ENCODE data around the gene LYSMD4. TPM values are rescaled to one million over a fixed set of nuclear protein-coding genes. Genes with fewer than 3 reads are reported as not detected.
"Not testable (repeated sequence)": the region's sequence is repeated elsewhere in the genome, so short reads cannot be mapped to it uniquely, and the experiment has no call there.

LYSMD4 gene
- total and polyA plus RNA-seq, 4 donors, result 1.9 to 14.3 (median 10.0) TPM

DNA sequence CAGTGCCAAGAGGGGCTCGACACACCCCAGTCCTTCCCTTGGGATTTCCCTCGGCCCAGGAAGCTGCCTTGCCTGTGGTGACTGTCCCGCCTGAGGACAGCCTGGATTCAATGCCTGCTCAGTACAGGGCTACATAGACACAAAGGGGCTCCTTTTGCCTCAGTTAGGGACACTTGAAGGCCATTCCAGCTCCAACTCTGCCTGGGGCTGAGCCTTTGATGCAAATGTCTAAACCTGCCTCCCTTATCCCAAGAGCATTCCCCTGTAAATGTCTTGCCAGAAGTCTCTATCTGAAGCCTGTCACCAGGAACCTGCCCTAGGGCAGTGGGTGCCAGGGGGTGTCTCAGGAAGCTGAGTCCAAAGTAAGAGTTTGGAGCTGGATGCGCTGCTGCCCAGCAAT lies 19.3 kb upstream of the LYSMD4 start:
- 84 to 88% methylated on average over 4 of the region's 4 CpGs for WGBS, 2 donors
- ATAC-seq (ENCODE audit: low FRiP score) (no peak), DNase-seq (no peak)
- no peak overlapping the region for H3K27ac ChIP-seq (ENCODE audit: low read depth in 1 of 2, low read length in 2 of 2)
- H3K36me3 ChIP-seq (ENCODE audit: control insufficient read depth in 1 of 2, insufficient read depth in 2 of 2, low read length in 1 of 2), result no peaks in the 10 kb centered on the region
- no peak overlapping the region for H3K4me3 ChIP-seq (ENCODE audit: low read length in 2 of 2)
- H3K9me3 ChIP-seq (ENCODE audit: control insufficient read depth, low read length), result no peaks in the 10 kb centered on the region
- no peaks in the 10 kb centered on the region for H3K27me3 ChIP-seq (ENCODE audit: control insufficient read depth in 1 of 2, insufficient read depth in 2 of 2, low read length in 1 of 2)
- intact Hi-C loops (cut with DNase I), result no loop called here
- H3K4me1 ChIP-seq (ENCODE audit: control insufficient read depth in 1 of 2, insufficient read depth in 2 of 2, low read length in 2 of 2), result no peaks in the 10 kb centered on the region

DNA sequence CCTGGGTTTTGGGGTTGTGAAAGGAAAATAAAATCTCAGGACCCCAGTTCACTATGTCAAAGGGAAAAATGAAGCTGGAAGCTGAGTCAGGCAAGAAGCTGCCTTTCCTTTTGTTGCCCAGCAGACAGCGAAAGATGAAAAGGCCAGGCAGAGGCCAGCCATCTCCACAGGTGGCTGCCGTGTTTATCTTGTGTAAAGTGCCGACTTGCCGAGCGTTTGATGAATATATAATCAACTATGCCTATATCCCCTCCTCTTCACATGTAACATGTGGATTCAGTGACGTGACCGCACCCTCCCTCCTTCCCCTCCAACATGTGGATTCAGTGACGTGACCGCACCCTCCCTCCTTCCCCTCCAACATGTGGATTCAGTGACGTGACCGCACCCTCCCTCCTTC lies 17.1 kb upstream of the LYSMD4 start:
- DNase-seq; H3K27ac ChIP-seq (ENCODE audit: low read depth in 1 of 2, low read length in 2 of 2); H3K9me3 ChIP-seq (ENCODE audit: control insufficient read depth, low read length); H3K4me1 ChIP-seq (ENCODE audit: control insufficient read depth in 1 of 2, insufficient read depth in 2 of 2, low read length in 2 of 2); intact Hi-C loops (cut with DNase I); H3K27me3 ChIP-seq (ENCODE audit: control insufficient read depth in 1 of 2, insufficient read depth in 2 of 2, low read length in 1 of 2); ATAC-seq (ENCODE audit: low FRiP score); H3K36me3 ChIP-seq (ENCODE audit: control insufficient read depth in 1 of 2, insufficient read depth in 2 of 2, low read length in 1 of 2); H3K4me3 ChIP-seq (ENCODE audit: low read length in 2 of 2): not testable (repeated sequence)
- 83 to 94% methylated on average over 10 to 11 of the region's 11 CpGs for WGBS, 2 donors

- intact Hi-C loops (cut with DNase I), result no loop called here
- no peak overlapping the region for H3K27ac ChIP-seq (ENCODE audit: low read depth in 1 of 2, low read length in 2 of 2)
- no peak overlapping the region for H3K4me3 ChIP-seq (ENCODE audit: low read length in 2 of 2)
- ATAC-seq (ENCODE audit: low FRiP score) (no peak), DNase-seq (no peak)
- H3K4me1 ChIP-seq (ENCODE audit: control insufficient read depth in 1 of 2, insufficient read depth in 2 of 2, low read length in 2 of 2), result no peaks in the 10 kb centered on the region
- H3K27me3 ChIP-seq (ENCODE audit: control insufficient read depth in 1 of 2, insufficient read depth in 2 of 2, low read length in 1 of 2), result no peaks in the 10 kb centered on the region
- WGBS, 2 donors, result 74 to 84% methylated on average over 6 of the region's 6 CpGs
- no peaks in the 10 kb centered on the region for H3K9me3 ChIP-seq (ENCODE audit: control insufficient read depth, low read length)
- H3K36me3 ChIP-seq (ENCODE audit: control insufficient read depth in 1 of 2, insufficient read depth in 2 of 2, low read length in 1 of 2), result no peaks in the 10 kb centered on the region
Observed at GRCh38 chr15:99749386-99749785, 16.1 kb upstream of the LYSMD4 start.

- ATAC-seq (ENCODE audit: low FRiP score), result no peak
- H3K27ac ChIP-seq (ENCODE audit: low read depth in 1 of 2, low read length in 2 of 2), result no peak overlapping the region
- no peaks in the 10 kb centered on the region for H3K4me1 ChIP-seq (ENCODE audit: control insufficient read depth in 1 of 2, insufficient read depth in 2 of 2, low read length in 2 of 2)
- no peaks in the 10 kb centered on the region for H3K27me3 ChIP-seq (ENCODE audit: control insufficient read depth in 1 of 2, insufficient read depth in 2 of 2, low read length in 1 of 2)
- DNase-seq, result no peak
- H3K4me3 ChIP-seq (ENCODE audit: low read length in 2 of 2), result no peak overlapping the region
- no peaks in the 10 kb centered on the region for H3K9me3 ChIP-seq (ENCODE audit: control insufficient read depth, low read length)
- WGBS, 2 donors, result 87 to 95% methylated on average over 9 of the region's 9 CpGs
- H3K36me3 ChIP-seq (ENCODE audit: control insufficient read depth in 1 of 2, insufficient read depth in 2 of 2, low read length in 1 of 2), result no peaks in the 10 kb centered on the region
- intact Hi-C loops (cut with DNase I), result no loop called here
Observed at GRCh38 chr15:99745370-99746086, 12.3 kb upstream of the LYSMD4 start.

DNA sequence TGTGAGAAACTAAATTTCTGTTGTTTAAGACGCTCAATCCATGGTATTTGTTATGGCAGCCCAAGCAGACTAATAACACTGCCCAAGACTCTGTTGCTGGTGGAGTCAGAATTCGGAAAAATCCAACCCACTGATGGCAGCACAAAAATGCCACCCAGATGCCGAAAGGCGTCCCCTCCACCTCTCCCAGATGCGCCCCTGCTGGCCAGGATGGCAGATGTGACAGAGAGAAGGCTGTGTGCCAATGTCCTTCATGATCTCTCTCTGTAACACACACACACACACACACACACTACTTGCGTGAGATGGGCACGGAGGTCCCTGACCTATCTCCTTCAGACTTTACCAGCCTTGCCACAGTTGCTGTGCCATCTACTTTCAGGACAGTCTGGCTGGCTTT lies 10.9 kb upstream of the LYSMD4 start:
- Histone ChIP-seq H3K36me3 (ENCODE audit: control insufficient read depth in 1 of 2, insufficient read depth in 2 of 2, low read length in 1 of 2) (no peaks in the 10 kb centered on the region), H3K27me3 (ENCODE audit: control insufficient read depth in 1 of 2, insufficient read depth in 2 of 2, low read length in 1 of 2) (no peaks in the 10 kb centered on the region), H3K4me1 (ENCODE audit: control insufficient read depth in 1 of 2, insufficient read depth in 2 of 2, low read length in 2 of 2) (no peaks in the 10 kb centered on the region), H3K9me3 (ENCODE audit: control insufficient read depth, low read length) (no peaks in the 10 kb centered on the region), H3K4me3 (ENCODE audit: low read length in 2 of 2) (no peak overlapping the region), H3K27ac (ENCODE audit: low read depth in 1 of 2, low read length in 2 of 2) (no peak overlapping the region)
- ATAC-seq (ENCODE audit: low FRiP score) (no peak), DNase-seq (no peak)
- intact Hi-C loops (cut with DNase I), result no loop called here
- 85 to 94% methylated on average over 7 of the region's 7 CpGs for WGBS, 2 donors

DNA sequence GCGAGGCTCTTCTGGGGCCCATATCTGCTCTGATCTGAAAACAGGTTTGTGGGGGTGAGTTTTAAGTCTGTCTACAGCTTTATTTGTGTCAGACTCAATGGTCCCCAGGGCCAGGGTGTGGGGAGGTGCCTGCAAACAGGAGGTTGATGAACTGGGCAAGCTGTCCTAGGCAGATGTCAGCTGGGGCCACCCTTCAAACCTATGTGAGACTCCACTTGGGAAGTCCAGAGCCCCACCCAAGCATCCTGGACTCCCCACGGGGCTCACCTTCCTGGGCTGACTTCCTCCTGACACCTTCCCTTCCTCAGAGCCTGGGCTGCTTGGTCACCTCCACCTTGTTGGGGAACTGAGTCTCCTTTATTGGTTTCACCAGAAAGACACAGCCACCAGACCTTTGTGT lies 8.6 kb upstream of the LYSMD4 start:
- H3K27ac ChIP-seq (ENCODE audit: low read depth in 1 of 2, low read length in 2 of 2), result no peak overlapping the region
- no peaks in the 10 kb centered on the region for H3K9me3 ChIP-seq (ENCODE audit: control insufficient read depth, low read length)
- DNase-seq (no peak), ATAC-seq (ENCODE audit: low FRiP score) (no peak)
- H3K27me3 ChIP-seq (ENCODE audit: control insufficient read depth in 1 of 2, insufficient read depth in 2 of 2, low read length in 1 of 2), result no peaks in the 10 kb centered on the region
- WGBS, 2 donors, result 85 to 89% methylated on average over 2 of the region's 2 CpGs
- intact Hi-C loops (cut with DNase I), result no loop called here
- H3K4me1 ChIP-seq (ENCODE audit: control insufficient read depth in 1 of 2, insufficient read depth in 2 of 2, low read length in 2 of 2), result no peaks in the 10 kb centered on the region
- H3K4me3 ChIP-seq (ENCODE audit: low read length in 2 of 2), result no peak overlapping the region
- no peaks in the 10 kb centered on the region for H3K36me3 ChIP-seq (ENCODE audit: control insufficient read depth in 1 of 2, insufficient read depth in 2 of 2, low read length in 1 of 2)

DNA sequence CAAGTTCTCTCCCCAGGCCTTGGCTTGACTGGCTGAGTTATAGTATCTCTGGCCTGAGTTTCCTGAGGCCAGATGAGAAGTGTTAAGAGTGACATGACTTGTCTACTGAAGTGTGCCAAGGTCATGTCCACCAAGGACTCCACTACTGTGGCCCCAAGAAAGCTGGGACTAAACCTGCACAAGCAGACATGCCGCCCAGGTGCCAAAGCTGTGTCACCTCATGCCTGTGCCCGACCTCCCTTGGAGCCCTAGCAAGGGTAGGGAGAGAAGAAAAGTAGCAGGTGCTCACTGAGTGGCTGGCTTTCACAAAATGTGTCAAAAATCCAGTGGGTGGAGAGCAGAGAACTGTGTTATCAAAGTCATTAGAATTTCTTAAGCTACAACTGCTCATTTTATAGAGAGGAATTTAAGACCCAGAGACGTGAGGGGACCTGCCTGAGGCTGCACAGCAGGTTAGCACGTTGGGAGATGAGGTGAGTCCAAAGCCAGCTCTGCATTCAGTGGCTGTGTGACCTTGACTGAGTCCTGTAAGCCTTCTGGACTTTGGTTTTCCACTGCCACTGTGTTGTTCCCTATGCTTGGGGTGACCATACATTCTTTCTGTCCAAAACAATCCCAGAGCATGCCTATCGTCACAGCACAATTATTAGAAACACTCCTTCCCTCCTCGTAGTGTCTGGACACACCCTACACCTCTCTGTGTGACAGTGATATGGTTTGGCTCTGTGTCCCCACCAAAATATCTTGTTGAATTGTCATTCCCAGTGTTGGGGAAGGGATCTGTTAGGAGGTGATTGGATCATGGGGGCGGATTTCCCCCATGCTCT lies 5.0 kb upstream of the LYSMD4 start:
- DNase-seq (no peak), ATAC-seq (ENCODE audit: low FRiP score) (no peak)
- Histone ChIP-seq H3K4me1 (ENCODE audit: control insufficient read depth in 1 of 2, insufficient read depth in 2 of 2, low read length in 2 of 2) (no peaks in the 10 kb centered on the region), H3K27ac (ENCODE audit: low read depth in 1 of 2, low read length in 2 of 2) (no peak overlapping the region), H3K4me3 (ENCODE audit: low read length in 2 of 2) (no peak overlapping the region), H3K36me3 (ENCODE audit: control insufficient read depth in 1 of 2, insufficient read depth in 2 of 2, low read length in 1 of 2) (no peaks in the 10 kb centered on the region), H3K9me3 (ENCODE audit: control insufficient read depth, low read length) (no peaks in the 10 kb centered on the region), H3K27me3 (ENCODE audit: control insufficient read depth in 1 of 2, insufficient read depth in 2 of 2, low read length in 1 of 2) (no peaks in the 10 kb centered on the region)
- intact Hi-C loops (cut with DNase I), result loop anchor here in 1 of 2 donors (10.0 kb wide), 1 partner anchor 633 kb away; the partner anchor contains the start of gene SYNM
- WGBS, 2 donors, result 84 to 87% methylated on average over 7 of the region's 7 CpGs

- H3K27me3 ChIP-seq (ENCODE audit: control insufficient read depth in 1 of 2, insufficient read depth in 2 of 2, low read length in 1 of 2), result no peaks in the 10 kb centered on the region
- no peaks in the 10 kb centered on the region for H3K9me3 ChIP-seq (ENCODE audit: control insufficient read depth, low read length)
- DNase-seq (no peak), ATAC-seq (ENCODE audit: low FRiP score) (no peak)
- no peaks in the 10 kb centered on the region for H3K36me3 ChIP-seq (ENCODE audit: control insufficient read depth in 1 of 2, insufficient read depth in 2 of 2, low read length in 1 of 2)
- H3K4me3 ChIP-seq (ENCODE audit: low read length in 2 of 2), result no peak overlapping the region
- H3K4me1 ChIP-seq (ENCODE audit: control insufficient read depth in 1 of 2, insufficient read depth in 2 of 2, low read length in 2 of 2), result no peaks in the 10 kb centered on the region
- WGBS, 2 donors, result 68 to 73% methylated on average over 2 of the region's 2 CpGs
- intact Hi-C loops (cut with DNase I), result loop anchor here in 1 of 2 donors (10.0 kb wide), 1 partner anchor 632 kb away; the partner anchor contains the start of gene SYNM
- no peak overlapping the region for H3K27ac ChIP-seq (ENCODE audit: low read depth in 1 of 2, low read length in 2 of 2)
Observed at GRCh38 chr15:99736702-99737101, 3.5 kb upstream of the LYSMD4 start.

- ATAC-seq (ENCODE audit: low FRiP score) (no peak), DNase-seq (no peak)
- no peaks in the 10 kb centered on the region for H3K27me3 ChIP-seq (ENCODE audit: control insufficient read depth in 1 of 2, insufficient read depth in 2 of 2, low read length in 1 of 2)
- H3K4me1 ChIP-seq (ENCODE audit: control insufficient read depth in 1 of 2, insufficient read depth in 2 of 2, low read length in 2 of 2), result no peaks in the 10 kb centered on the region
- H3K4me3 ChIP-seq (ENCODE audit: low read length in 2 of 2), result no peak overlapping the region
- H3K9me3 ChIP-seq (ENCODE audit: control insufficient read depth, low read length), result no peaks in the 10 kb centered on the region
- 49% methylated on average over 4 of the region's 4 CpGs for WGBS, 2 donors
- no peak overlapping the region for H3K27ac ChIP-seq (ENCODE audit: low read depth in 1 of 2, low read length in 2 of 2)
- H3K36me3 ChIP-seq (ENCODE audit: control insufficient read depth in 1 of 2, insufficient read depth in 2 of 2, low read length in 1 of 2), result no peaks in the 10 kb centered on the region
- intact Hi-C loops (cut with DNase I), result loop anchor here in 1 of 2 donors (10.0 kb wide), 1 partner anchor 631 kb away; the partner anchor contains the start of gene SYNM
Observed at GRCh38 chr15:99735868-99736267, 2.6 kb upstream of the LYSMD4 start.
